Ishikawa (cell line): ENCODE results near the gene HOXC10.

Experiments used
- RAD21 ChIP-seq: IDR thresholded peaks from 2 replicates; pipeline ENCODE4 v1.6.1; 2012; ENCODE audit warnings: low read depth
- TAF1 ChIP-seq: IDR thresholded peaks from 2 replicates; pipeline ENCODE4 v1.6.1; 2012; ENCODE audit warnings: low read depth, mild to moderate bottlenecking
- TF ChIP-seq, protein P1 (sequence below): IDR thresholded peaks from 2 replicates; pipeline ENCODE4 v1.6.1; 2012; ENCODE audit warnings: low read depth, mild to moderate bottlenecking
- TF ChIP-seq, protein P2 (sequence below): IDR thresholded peaks from 2 replicates; pipeline ENCODE4 v1.6.1; 2012

GRCh38 chr12:53985994-53986685 lies 1.2 kb downstream of the HOXC10 start:
- no peak for TF ChIP-seq TAF1
- TF ChIP-seq RAD21, result no peak
- TF ChIP-seq, protein P1, sequence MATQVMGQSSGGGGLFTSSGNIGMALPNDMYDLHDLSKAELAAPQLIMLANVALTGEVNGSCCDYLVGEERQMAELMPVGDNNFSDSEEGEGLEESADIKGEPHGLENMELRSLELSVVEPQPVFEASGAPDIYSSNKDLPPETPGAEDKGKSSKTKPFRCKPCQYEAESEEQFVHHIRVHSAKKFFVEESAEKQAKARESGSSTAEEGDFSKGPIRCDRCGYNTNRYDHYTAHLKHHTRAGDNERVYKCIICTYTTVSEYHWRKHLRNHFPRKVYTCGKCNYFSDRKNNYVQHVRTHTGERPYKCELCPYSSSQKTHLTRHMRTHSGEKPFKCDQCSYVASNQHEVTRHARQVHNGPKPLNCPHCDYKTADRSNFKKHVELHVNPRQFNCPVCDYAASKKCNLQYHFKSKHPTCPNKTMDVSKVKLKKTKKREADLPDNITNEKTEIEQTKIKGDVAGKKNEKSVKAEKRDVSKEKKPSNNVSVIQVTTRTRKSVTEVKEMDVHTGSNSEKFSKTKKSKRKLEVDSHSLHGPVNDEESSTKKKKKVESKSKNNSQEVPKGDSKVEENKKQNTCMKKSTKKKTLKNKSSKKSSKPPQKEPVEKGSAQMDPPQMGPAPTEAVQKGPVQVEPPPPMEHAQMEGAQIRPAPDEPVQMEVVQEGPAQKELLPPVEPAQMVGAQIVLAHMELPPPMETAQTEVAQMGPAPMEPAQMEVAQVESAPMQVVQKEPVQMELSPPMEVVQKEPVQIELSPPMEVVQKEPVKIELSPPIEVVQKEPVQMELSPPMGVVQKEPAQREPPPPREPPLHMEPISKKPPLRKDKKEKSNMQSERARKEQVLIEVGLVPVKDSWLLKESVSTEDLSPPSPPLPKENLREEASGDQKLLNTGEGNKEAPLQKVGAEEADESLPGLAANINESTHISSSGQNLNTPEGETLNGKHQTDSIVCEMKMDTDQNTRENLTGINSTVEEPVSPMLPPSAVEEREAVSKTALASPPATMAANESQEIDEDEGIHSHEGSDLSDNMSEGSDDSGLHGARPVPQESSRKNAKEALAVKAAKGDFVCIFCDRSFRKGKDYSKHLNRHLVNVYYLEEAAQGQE, result no peak
- TF ChIP-seq, protein P2, sequence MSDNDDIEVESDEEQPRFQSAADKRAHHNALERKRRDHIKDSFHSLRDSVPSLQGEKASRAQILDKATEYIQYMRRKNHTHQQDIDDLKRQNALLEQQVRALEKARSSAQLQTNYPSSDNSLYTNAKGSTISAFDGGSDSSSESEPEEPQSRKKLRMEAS, result peak; percentile 50; the same call in 1 of the 2 replicates
